ENCODE measurements around the gene SELENON. TPM values are rescaled to one million over a fixed set of nuclear protein-coding genes. Genes with fewer than 3 reads are reported as not detected.

SELENON gene
- total and polyA plus RNA-seq, 8 donors = 85.2 to 107 (median 96.4) TPM

GRCh38 chr1:25847929-25848328 is 47.9 kb downstream of the SELENON start:
- Histone ChIP-seq H3K4me3 (no peak overlapping the region), H3K27ac (no peak overlapping the region), H3K27me3 (no peaks in the 10 kb centered on the region), H3K36me3 (no peaks in the 10 kb centered on the region), H3K4me1 (no peaks in the 10 kb centered on the region), H3K9me3 (no peaks in the 10 kb centered on the region)
- intact Hi-C loops (cut with DNase I) = no loop called here
- ATAC-seq (no peak), DNase-seq (no peak)
- no peak for TF ChIP-seq CTCF (IDR thresholded peaks at IDR 0.05)

GRCh38 chr1:25848531-25848930 is 48.5 kb downstream of the SELENON start:
- Histone ChIP-seq H3K27ac (no peak overlapping the region), H3K36me3 (no peaks in the 10 kb centered on the region), H3K27me3 (no peaks in the 10 kb centered on the region), H3K4me1 (no peaks in the 10 kb centered on the region), H3K9me3 (no peaks in the 10 kb centered on the region), H3K4me3 (no peak overlapping the region)
- TF ChIP-seq CTCF (IDR thresholded peaks at IDR 0.05) = no peak
- DNase-seq (no peak), ATAC-seq (no peak)
- intact Hi-C loops (cut with DNase I) = no loop called here

- no peaks in the 10 kb centered on the region for H3K27me3 ChIP-seq
- no peak for ATAC-seq
- no peak for DNase-seq
- intact Hi-C loops (cut with DNase I) = no loop called here
- TF ChIP-seq CTCF (IDR thresholded peaks at IDR 0.05) = no peak
- H3K9me3 ChIP-seq = no peaks in the 10 kb centered on the region
- no peaks in the 10 kb centered on the region for H3K36me3 ChIP-seq
- H3K4me1 ChIP-seq = peaks cover 0 to 9% of the 10 kb centered on the region in 2 donors
- no peak overlapping the region for H3K4me3 ChIP-seq
- H3K27ac ChIP-seq = no peak overlapping the region
Observed at GRCh38 chr1:25854554-25854953, 54.6 kb downstream of the SELENON start.

- no peak overlapping the region for H3K27ac ChIP-seq
- intact Hi-C loops (cut with DNase I) = no loop called here
- H3K27me3 ChIP-seq = no peaks in the 10 kb centered on the region
- H3K4me1 ChIP-seq = peaks cover 6 to 31% of the 10 kb centered on the region in 2 donors
- no peak overlapping the region for H3K4me3 ChIP-seq
- no peaks in the 10 kb centered on the region for H3K36me3 ChIP-seq
- no peak for TF ChIP-seq CTCF (IDR thresholded peaks at IDR 0.05)
- no peak for ATAC-seq
- peak in 1 of 4 donors; percentile 39 for DNase-seq
- no peaks in the 10 kb centered on the region for H3K9me3 ChIP-seq
Observed at GRCh38 chr1:25856856-25857255, 56.9 kb downstream of the SELENON start.

- intact Hi-C loops (cut with DNase I) = no loop called here
- no peak for TF ChIP-seq CTCF (IDR thresholded peaks at IDR 0.05)
- Histone ChIP-seq H3K4me3 (peak overlapping the region; percentile 42 to 58), H3K9me3 (no peaks in the 10 kb centered on the region), H3K4me1 (peaks cover 6 to 32% of the 10 kb centered on the region in 2 donors), H3K36me3 (peaks cover 0 to 10% of the 10 kb centered on the region in 2 donors), H3K27me3 (no peaks in the 10 kb centered on the region), H3K27ac (no peak overlapping the region)
- ATAC-seq (no peak), DNase-seq (no peak)
Observed at GRCh38 chr1:25858494-25858893, 58.5 kb downstream of the SELENON start.

All from left lung (tissue), 10 donors.